WTC11 (cell line): ENCODE results near the gene PROZ. TPM values are rescaled to one million over a fixed set of nuclear protein-coding genes. Genes with fewer than 3 reads are reported as not detected.
A peak's percentile ranks its signal among the peaks of the same experiment; 100 is the strongest.
"Not testable (repeated sequence)": the region's sequence is repeated elsewhere in the genome, so short reads cannot be mapped to it uniquely, and the experiment has no call there.

Experiments
- ATAC-seq: fragments of 200-7000 bp; cut with Tn5 transposase; 2 replicates; pipeline ENCODE4 v1.10.0; 2021; ENCODE audit warnings: mild to moderate bottlenecking, moderate library complexity
- CTCF ChIA-PET: fragments of 300-600 bp; sonication (Branson Sonifier 250); formaldehyde crosslinking; loops from one replicate; lab custom pipeline; 2021; ENCODE audit warnings: antibody characterized with exemption; lab: Charles Lee
- POLR2A ChIA-PET: fragments of 350-600 bp; sonication (Branson Sonifier 250); formaldehyde crosslinking; loops from one replicate; lab custom pipeline; 2021; ENCODE audit warnings: antibody characterized with exemption; lab: Charles Lee
- DNase-seq: peaks from one replicate; pipeline ENCODE4 v3.0.0; 2021; ENCODE audit warnings: low spot score
- H3K27ac Mint-ChIP-seq: 2 replicates; pipeline ENCODE4 v1.8.0; 2021; ENCODE audit warnings: mixed read lengths
- H3K27me3 Mint-ChIP-seq: 2 replicates; pipeline ENCODE4 v1.8.0; 2021; ENCODE audit warnings: low read depth, mild to moderate bottlenecking, moderate library complexity, mixed read lengths
- H3K36me3 Mint-ChIP-seq: 2 replicates; pipeline ENCODE4 v1.8.0; 2021; ENCODE audit warnings: mixed read lengths
- H3K4me1 Mint-ChIP-seq: 2 replicates; pipeline ENCODE4 v1.8.0; 2022; ENCODE audit warnings: mixed read lengths
- H3K4me3 Mint-ChIP-seq: 2 replicates; pipeline ENCODE4 v1.8.0; 2021; ENCODE audit warnings: mild to moderate bottlenecking, moderate library complexity, mixed read lengths
- H3K9me3 Mint-ChIP-seq: 2 replicates; pipeline ENCODE4 v1.8.0; 2021; ENCODE audit warnings: mixed read lengths
- ATF1 ChIP-seq: sonication (generic); formaldehyde crosslinking; IDR thresholded peaks from 2 replicates; pipeline ENCODE4 v1.8.1; 2023; ENCODE audit warnings: mild to moderate bottlenecking, moderate library complexity, missing genetic modification reagents
- ETV6 ChIP-seq: sonication (generic); formaldehyde crosslinking; IDR thresholded peaks from 2 replicates; pipeline ENCODE4 v1.8.1; 2022; ENCODE audit warnings: mild to moderate bottlenecking, missing genetic modification reagents
- FOXJ3 ChIP-seq: sonication (generic); formaldehyde crosslinking; IDR thresholded peaks from 2 replicates; pipeline ENCODE4 v1.9.0; 2021; ENCODE audit warnings: missing genetic modification reagents, mild to moderate bottlenecking, borderline replicate concordance
- FOXK1 ChIP-seq: sonication (generic); formaldehyde crosslinking; IDR thresholded peaks from 2 replicates; pipeline ENCODE4 v1.8.0; 2022; ENCODE audit warnings: mild to moderate bottlenecking, moderate library complexity, missing genetic modification reagents
- FOXP1 ChIP-seq: sonication (generic); formaldehyde crosslinking; IDR thresholded peaks from 2 replicates; pipeline ENCODE4 v1.8.0; 2022; ENCODE audit warnings: missing genetic modification reagents, mild to moderate bottlenecking, moderate library complexity, borderline replicate concordance
- HMGXB4 ChIP-seq: sonication (generic); formaldehyde crosslinking; IDR thresholded peaks from 2 replicates; pipeline ENCODE4 v1.8.1; 2023; ENCODE audit warnings: mild to moderate bottlenecking, moderate library complexity, missing genetic modification reagents
- NFATC4 ChIP-seq: fragments of 250-450 bp; sonication (Bioruptor Pico); IDR thresholded peaks from 2 replicates; pipeline ENCODE4 v1.9.0; 2021; ENCODE audit warnings: mild to moderate bottlenecking
- NR1H2 ChIP-seq: sonication (generic); formaldehyde crosslinking; IDR thresholded peaks from 2 replicates; pipeline ENCODE4 v1.9.0; 2021; ENCODE audit warnings: mild to moderate bottlenecking, moderate library complexity, missing genetic modification reagents
- PRRX2 ChIP-seq: fragments of 250-450 bp; sonication (Bioruptor Pico); IDR thresholded peaks from 2 replicates; pipeline ENCODE4 v1.8.0; 2021; ENCODE audit warnings: mild to moderate bottlenecking
- RELA ChIP-seq: sonication (generic); formaldehyde crosslinking; IDR thresholded peaks from 2 replicates; pipeline ENCODE4 v1.8.1; 2022; ENCODE audit warnings: missing genetic modification reagents, mild to moderate bottlenecking, borderline replicate concordance
- RORB ChIP-seq: fragments of 250-450 bp; sonication (Bioruptor Pico); IDR thresholded peaks from 2 replicates; pipeline ENCODE4 v1.9.0; 2021; ENCODE audit warnings: mild to moderate bottlenecking
- ZBTB43 ChIP-seq: sonication (generic); formaldehyde crosslinking; IDR thresholded peaks from 2 replicates; pipeline ENCODE4 v1.8.1; 2023; ENCODE audit warnings: mild to moderate bottlenecking, missing genetic modification reagents
- ZNF121 ChIP-seq: sonication (generic); formaldehyde crosslinking; IDR thresholded peaks from 2 replicates; pipeline ENCODE4 v1.8.0; 2023; ENCODE audit warnings: missing genetic modification reagents
- ZNF232 ChIP-seq: sonication (generic); formaldehyde crosslinking; IDR thresholded peaks from 2 replicates; pipeline ENCODE4 v1.8.0; 2022; ENCODE audit warnings: mild to moderate bottlenecking, missing genetic modification reagents
- total RNA-seq: library from RNA; stranded (reverse); gene quantifications from 3 replicates; pipeline ENCODE4 v1.2.3, GENCODE V29; 2021

Gene PROZ
- total RNA-seq, 1 experiment from 2014 or later: not detected

DNA sequence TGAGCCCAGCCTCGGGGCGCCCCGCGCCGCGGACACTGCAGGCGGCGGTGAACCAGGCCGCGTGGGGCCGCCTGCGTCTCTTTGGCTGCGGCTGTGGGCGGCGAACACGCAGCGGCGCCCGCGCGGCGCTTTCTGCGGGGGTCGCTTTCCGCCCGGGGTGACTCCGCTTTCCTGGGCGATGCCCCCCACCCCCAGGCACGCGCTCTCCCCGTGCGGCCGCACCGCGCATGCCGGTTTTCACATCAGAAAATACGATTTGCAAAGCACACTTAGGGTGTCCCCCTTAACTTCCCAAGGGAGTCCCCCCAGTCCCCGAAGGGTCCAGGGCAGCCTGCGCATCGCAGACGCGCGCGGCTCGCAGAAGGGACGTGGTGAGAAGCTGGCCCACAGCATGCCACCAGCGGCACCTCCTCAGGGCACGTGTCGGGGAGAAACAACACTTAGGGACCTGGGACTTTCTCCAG, 47.6 kb upstream of the PROZ start:
- Mint-ChIP-seq H3K9me3 (peaks cover 6% of the 10 kb centered on the region), H3K27me3 (peaks cover 21% of the 10 kb centered on the region), H3K4me3 (peak overlapping the region; percentile 47), H3K27ac (no peak overlapping the region), H3K4me1 (peaks cover 1% of the 10 kb centered on the region; the same call in 1 of the 2 replicates), H3K36me3 (0 out of 2 replicates have a peak, but pooled peaks cover 2% of the 10 kb centered on the region)
- TF ChIP-seq ETV6 (CRISPR knock-in tag) (peak; percentile 40; the same call in 1 of the 2 replicates), FOXP1 (0 out of 2 replicates have a peak, but pooled peaks have one; percentile 1), NR1H2 (CRISPR knock-in tag) (no peak), HMGXB4 (CRISPR knock-in tag) (peak; percentile 28; the same call in 1 of the 2 replicates)
- no peak for ATAC-seq
- CTCF ChIA-PET: interaction anchor here (0.6 kb wide), 1 partner anchor 59 kb away, joined by 8 read pairs; no protein-coding TSS in a partner anchor
- DNase-seq: peak; percentile 18
- POLR2A ChIA-PET: no interaction called here

DNA sequence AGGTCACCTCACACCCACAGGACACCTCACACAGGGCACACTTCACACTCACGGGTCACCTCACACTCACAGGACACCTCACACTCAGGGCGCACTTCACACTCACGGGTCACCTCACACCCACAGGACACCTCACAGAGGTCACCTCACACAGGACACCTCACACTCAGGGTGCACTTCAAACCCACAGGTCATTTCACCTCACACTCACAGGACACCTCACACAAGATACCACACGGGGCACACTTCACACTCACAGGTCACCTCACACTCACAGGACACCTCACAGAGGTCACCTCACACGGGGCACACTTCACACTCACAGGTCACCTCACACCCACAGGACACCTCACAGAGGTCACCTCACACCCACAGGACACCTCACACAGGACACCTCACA, 46.6 kb upstream of the PROZ start:
- H3K4me3 Mint-ChIP-seq, H3K27ac Mint-ChIP-seq, H3K9me3 Mint-ChIP-seq, ATAC-seq, DNase-seq, H3K4me1 Mint-ChIP-seq, H3K36me3 Mint-ChIP-seq, POLR2A ChIA-PET, CTCF ChIA-PET: not testable (repeated sequence)
- H3K27me3 Mint-ChIP-seq: peaks cover 19% of the 10 kb centered on the region

DNA sequence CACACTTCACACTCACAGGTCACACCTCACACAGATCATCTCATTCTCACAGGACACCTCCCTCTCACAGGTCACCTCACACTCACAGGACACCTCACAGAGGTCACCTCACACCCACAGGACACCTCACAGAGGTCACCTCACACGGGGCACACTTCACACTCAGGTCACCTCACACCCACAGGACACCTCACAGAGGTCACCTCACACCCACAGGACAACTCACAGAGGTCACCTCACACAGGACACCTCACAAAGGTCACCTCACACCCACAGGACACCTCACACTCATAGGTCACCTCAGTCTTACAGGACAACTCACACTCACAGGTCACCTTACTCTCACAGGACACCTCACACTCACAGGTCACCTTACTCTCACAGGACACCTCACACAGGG, 46.0 kb upstream of the PROZ start:
- H3K4me1 Mint-ChIP-seq, H3K36me3 Mint-ChIP-seq, POLR2A ChIA-PET, H3K4me3 Mint-ChIP-seq, ATAC-seq, CTCF ChIA-PET, DNase-seq, H3K27ac Mint-ChIP-seq, H3K9me3 Mint-ChIP-seq: not testable (repeated sequence)
- peaks cover 16% of the 10 kb centered on the region for H3K27me3 Mint-ChIP-seq

DNA sequence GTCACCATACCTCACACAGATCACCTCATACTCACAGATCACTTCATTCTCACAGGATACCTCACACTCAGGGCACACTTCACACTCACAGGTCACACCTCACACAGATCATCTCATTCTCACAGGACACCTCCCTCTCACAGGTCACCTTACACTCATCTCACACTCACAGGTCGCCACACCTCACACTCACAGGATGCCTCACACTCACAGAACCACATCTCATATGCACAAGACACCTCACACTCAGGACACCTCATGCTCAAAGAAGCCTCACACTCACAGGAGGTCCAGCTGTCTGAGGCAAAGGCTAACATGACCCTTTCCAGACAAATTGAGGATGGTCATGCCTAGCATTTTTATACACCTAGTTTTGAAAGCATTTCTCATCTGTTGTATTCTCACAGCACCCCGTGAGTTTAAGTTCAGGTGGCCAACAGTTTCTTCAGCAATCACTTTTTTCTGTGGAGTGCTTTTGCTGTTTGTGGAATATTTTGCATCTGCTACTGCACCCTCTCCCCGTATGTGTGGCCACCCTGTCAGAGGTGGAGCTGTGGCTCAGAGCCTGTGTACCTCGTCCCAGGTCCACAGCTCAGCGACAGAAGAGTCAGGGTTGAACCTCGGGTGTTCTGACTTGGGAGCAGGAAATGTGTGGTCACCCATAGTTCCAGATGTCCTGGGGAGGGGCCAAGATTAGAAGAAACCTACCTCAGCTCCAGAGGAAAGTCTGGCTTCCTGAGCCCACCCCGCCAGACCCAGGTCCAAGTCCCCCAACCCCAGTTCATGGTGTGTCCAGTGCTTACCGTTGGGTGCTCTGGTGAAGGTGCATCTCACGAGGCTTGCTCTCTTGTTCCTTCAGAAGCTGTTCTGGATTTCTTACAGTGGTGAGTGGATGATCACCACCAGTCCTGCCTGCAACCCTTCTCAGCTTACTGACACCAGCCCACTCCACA, 45.3 kb upstream of the PROZ start:
- Mint-ChIP-seq H3K36me3 (0 out of 2 replicates have a peak, but pooled peaks cover 2% of the 10 kb centered on the region), H3K4me1 (no peaks in the 10 kb centered on the region), H3K27ac (no peak overlapping the region), H3K4me3 (no peak overlapping the region), H3K27me3 (peaks cover 16% of the 10 kb centered on the region), H3K9me3 (peaks cover 6% of the 10 kb centered on the region)
- TF ChIP-seq FOXK1 (CRISPR knock-in tag): no peak
- TF ChIP-seq NFATC4 (CRISPR knock-in tag): no peak
- TF ChIP-seq FOXJ3 (CRISPR knock-in tag): no peak
- CTCF ChIA-PET: interaction anchor here (0.7 to 1.3 kb wide), 2 partner anchors 10 to 238 kb away, joined by 3 read pairs; partner anchors contain the start of gene F10
- POLR2A ChIA-PET: no interaction called here
- ATAC-seq: no peak
- no peak for DNase-seq

- CTCF ChIA-PET: interaction anchor here (0.7 to 1.3 kb wide), 2 partner anchors 9 to 239 kb away, joined by 3 read pairs; partner anchors contain the start of gene F10
- no peak overlapping the region for H3K4me3 Mint-ChIP-seq
- H3K27me3 Mint-ChIP-seq: peaks cover 16% of the 10 kb centered on the region
- ATAC-seq (no peak), DNase-seq (no peak)
- TF ChIP-seq RELA (CRISPR knock-in tag): no peak
- no peak for TF ChIP-seq ATF1 (CRISPR knock-in tag)
- TF ChIP-seq ZNF121 (CRISPR knock-in tag): no peak
- no peak for TF ChIP-seq PRRX2 (CRISPR knock-in tag)
- TF ChIP-seq HMGXB4 (CRISPR knock-in tag): no peak
- no peak for TF ChIP-seq FOXP1
- TF ChIP-seq ZNF232 (CRISPR knock-in tag): no peak
- TF ChIP-seq RORB (CRISPR knock-in tag): no peak
- TF ChIP-seq NR1H2 (CRISPR knock-in tag): no peak
- no peak for TF ChIP-seq ZBTB43 (CRISPR knock-in tag)
- H3K9me3 Mint-ChIP-seq: peaks cover 6% of the 10 kb centered on the region
- H3K36me3 Mint-ChIP-seq: 0 out of 2 replicates have a peak, but pooled peaks cover 2% of the 10 kb centered on the region
- H3K27ac Mint-ChIP-seq: no peak overlapping the region
- POLR2A ChIA-PET: no interaction called here
- H3K4me1 Mint-ChIP-seq: no peaks in the 10 kb centered on the region
Measured at GRCh38 chr13:113113846-113114271, 44.6 kb upstream of the PROZ start.
